ENCODE data around the gene TXNDC16.
"Not testable (repeated sequence)": the region's sequence is repeated elsewhere in the genome, so short reads cannot be mapped to it uniquely, and the experiment has no call there.

TXNDC16 gene, protein sequence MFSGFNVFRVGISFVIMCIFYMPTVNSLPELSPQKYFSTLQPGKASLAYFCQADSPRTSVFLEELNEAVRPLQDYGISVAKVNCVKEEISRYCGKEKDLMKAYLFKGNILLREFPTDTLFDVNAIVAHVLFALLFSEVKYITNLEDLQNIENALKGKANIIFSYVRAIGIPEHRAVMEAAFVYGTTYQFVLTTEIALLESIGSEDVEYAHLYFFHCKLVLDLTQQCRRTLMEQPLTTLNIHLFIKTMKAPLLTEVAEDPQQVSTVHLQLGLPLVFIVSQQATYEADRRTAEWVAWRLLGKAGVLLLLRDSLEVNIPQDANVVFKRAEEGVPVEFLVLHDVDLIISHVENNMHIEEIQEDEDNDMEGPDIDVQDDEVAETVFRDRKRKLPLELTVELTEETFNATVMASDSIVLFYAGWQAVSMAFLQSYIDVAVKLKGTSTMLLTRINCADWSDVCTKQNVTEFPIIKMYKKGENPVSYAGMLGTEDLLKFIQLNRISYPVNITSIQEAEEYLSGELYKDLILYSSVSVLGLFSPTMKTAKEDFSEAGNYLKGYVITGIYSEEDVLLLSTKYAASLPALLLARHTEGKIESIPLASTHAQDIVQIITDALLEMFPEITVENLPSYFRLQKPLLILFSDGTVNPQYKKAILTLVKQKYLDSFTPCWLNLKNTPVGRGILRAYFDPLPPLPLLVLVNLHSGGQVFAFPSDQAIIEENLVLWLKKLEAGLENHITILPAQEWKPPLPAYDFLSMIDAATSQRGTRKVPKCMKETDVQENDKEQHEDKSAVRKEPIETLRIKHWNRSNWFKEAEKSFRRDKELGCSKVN

DNA sequence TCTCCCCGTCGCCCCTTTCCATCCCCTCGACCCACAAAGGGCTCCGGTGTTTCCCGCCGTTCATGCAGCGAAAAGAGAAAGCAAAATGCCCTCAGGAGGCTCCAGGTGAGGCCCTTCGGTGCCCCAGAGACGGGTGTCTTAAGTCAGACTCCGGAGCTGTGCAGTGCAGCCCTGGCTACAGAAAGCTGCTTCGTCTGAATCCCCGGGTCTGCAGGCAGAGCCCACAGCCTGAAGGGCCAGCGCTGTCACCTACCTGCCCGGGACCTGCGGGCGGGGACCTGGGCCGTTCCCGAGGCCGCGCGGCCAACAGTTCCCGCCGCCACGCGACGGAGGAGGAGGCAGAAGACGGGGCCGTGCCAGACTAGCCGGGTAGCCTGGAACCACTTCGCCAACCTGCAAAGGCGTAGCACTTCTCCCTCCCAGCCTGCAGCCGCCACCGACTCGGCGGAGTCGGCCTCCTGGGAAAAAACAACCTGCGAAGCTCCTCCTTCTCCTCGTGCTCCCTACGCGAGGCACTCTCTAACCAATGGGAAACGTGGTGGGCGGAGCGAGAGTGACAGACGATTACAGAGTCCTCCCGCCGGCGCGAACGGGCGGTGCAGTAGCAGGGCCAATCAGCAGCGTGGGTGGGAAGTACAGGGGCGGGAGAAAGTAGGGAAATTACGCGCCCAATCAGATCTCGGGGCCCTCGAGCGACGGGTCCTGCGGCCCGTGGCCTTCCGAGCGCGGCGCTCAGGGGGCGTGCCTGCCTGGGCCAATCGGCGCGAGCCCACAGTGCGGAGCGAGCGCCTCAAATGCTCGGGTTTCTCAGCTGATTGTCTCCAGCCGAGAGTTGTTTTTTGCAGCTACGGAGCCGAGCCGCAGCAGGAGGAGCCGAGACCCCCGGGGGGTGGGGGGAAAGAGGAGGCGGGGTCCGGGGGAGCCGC lies at the start of gene TXNDC16, which contains the start of gene GPR137C:
Gene TXNDC16 (minus strand): TSS at position 443 of the 926 bp plus-strand sequence. CDS start 8,948 bp downstream, outside the sequence.
Gene GPR137C (plus strand): TSS at position 774 of the 926 bp plus-strand sequence. CDS start 312 bp downstream, outside the sequence.
- in situ Hi-C loops (cut with MboI; ENCODE audit: low sequenced_read_pairs), result no loop called here

DNA sequence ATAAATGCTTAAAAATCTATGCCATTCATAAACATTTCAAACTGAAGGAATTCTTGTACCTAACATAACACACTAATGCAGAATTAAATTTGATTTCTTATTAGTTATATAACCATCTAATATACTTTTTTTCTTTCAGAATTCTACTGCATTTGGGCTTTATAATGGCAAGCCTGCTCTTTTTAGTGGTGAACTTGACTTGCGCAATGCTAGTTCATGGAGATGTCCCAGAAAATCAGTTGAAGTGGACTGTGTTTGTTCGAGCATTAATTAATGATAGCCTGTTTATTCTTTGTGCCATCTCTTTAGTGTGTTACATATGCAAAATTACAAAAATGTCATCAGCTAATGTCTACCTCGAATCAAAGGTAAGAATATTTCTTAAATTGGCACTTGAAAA lies 47.7 kb upstream of the TXNDC16 start:
- in situ Hi-C loops (cut with MboI; ENCODE audit: low sequenced_read_pairs), result no loop called here

DNA sequence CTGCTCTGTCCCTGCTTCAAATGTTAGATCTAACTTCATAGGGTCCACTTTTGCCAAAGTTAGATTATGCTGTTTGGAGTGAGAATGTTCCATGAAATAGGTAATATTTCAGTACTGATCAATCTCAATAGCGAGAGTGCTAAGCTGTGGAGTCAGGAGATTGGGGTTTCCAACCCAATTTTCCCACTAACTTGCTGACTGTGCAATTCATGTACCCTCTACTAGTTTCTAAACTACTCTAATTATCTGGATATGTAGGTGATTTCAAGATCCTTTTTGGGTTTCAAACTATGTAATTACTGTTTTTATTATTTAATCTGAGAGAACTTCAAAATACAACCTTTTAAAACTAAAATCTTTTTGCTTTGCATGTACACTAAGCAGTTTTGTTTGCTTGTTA lies 46.3 kb upstream of the TXNDC16 start:
- in situ Hi-C loops (cut with MboI; ENCODE audit: low sequenced_read_pairs), result no loop called here

DNA sequence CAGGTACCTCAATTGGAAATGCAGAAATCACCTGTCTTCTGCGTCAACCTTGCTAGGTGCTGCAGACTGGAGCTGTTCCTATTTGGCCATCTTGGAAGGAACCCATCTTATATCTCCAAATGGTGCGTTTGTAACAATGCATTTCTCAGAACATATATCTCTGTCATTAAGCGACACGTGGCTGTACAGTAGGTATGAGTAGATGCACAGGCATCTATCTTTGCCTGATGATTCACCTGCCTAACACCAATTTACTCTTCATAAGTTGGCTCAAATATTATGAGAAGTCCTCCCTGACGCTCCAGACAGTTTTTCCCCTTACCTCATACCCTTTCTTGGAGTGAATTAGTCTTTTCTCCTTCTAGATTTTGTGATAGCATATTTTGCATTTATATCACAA lies 44.6 kb upstream of the TXNDC16 start:
- in situ Hi-C loops (cut with MboI; ENCODE audit: low sequenced_read_pairs), result no loop called here

DNA sequence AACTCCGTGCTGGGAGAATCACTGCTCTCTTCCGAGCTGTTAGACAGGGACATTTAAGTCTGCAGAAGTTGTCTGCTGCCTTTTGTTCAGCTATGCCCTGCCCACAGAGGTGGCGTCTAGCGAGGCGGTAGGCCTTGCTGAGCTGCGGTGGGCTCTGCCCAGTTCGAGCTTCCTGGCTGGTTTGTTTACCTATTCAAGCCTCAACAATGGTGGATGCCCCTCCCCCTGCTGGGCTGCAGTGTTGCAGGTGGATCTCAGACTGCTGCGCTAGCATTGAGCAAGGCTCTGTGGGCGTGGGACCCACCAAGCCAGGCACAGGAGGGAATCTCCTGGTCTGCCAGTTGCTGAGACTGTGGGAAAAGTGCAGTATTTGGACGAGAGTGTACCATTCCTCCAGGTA lies 44.0 kb upstream of the TXNDC16 start:
- in situ Hi-C loops (cut with MboI; ENCODE audit: low sequenced_read_pairs), result no loop called here

DNA sequence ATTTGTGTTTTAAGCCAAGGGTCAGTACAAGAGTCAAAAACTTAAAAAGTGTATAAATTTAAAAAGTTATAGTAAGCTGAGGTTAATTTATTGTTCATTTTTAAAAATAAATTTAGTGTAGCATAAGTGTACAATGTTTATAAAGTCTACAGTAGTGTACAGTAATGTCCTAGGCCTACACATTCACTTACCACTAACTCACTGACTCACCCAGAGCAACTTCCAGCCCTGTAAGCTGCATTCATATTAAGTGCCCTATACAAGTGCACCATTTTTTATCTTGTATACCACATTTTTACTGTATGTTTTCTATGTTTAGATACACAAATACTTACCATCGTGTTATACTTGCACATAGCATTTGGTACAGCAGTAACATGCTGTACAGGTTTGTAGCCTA lies 38.0 kb upstream of the TXNDC16 start:
- in situ Hi-C loops (cut with MboI; ENCODE audit: low sequenced_read_pairs), result no loop called here

DNA sequence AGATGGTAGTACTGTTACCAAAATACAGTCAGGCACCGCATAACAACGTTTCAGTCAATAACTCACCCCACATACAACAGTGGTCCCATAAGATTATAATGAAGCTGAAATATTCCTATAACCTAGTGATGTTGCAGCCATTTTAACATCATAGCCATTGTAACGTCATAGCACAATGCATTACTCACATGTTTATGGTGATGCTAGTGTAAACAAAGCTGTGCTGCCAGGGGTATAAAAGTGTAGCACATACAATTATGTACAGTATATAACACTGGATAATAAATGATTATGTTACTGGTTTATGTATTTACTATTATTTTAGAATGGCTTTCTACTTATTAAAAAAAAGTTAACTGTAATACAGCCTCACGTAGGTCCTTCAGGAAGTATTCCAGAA lies 37.3 kb upstream of the TXNDC16 start:
- in situ Hi-C loops (cut with MboI; ENCODE audit: low sequenced_read_pairs), result no loop called here

DNA sequence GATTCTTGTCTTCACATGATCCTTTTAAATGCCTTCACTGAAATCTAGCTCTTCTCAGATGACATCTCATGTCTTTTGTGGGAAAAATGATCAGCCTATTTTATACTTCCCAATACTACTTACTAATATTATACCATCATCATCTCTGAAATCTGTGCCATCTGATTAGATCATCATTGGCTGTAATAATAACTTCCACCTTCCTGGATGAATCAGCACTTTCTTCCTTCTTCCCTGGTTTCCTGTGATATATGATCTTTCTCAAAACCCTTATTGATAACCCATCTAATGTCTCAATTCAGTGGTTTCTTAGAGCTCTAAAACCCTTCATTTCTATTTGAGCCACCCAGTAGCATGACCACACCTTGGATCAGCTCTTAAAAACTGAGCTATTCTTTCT lies 31.2 kb upstream of the TXNDC16 start:
- in situ Hi-C loops (cut with MboI; ENCODE audit: low sequenced_read_pairs), result no loop called here

DNA sequence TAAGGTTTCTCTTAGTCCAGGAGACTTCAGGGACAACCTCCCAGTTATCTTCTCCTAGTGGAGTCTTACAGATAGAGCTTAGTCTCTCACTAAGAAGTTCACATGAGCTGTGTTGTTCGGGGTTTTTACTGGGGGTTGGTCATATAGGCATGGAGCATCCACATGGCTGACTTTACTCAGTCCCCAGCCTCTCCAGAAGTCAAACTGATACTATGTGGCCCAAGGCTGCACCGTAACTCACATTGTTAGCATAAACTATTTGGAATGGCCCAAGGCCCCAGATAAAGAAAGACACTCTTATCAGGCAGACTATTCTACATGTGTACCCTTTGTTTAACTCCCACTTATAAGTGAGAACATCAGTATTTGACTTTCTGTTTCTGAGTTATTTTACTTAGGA lies 23.6 kb upstream of the TXNDC16 start:
- in situ Hi-C loops (cut with MboI; ENCODE audit: low sequenced_read_pairs), result no loop called here

DNA sequence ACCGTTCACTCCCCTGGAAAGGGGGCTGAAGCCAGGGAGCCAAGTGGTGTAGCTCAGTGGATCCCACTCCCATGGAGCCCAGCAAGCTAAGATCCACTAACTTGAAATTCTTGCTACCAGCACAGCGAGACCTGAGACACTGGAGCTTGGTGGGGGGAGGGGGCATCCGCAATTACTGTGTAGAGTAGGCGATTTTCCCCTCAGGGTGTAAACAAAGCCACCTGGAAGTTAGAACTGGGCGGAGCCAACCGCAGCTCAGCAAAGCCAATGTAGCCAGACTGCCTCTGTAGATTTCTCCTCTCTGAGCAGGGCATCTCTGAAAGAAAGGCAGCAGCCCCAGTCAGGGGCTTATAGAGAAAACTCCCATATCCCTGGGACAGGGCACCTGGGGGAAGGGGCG lies 16.1 kb upstream of the TXNDC16 start:
- in situ Hi-C loops (cut with MboI; ENCODE audit: low sequenced_read_pairs), result not testable (repeated sequence)

DNA sequence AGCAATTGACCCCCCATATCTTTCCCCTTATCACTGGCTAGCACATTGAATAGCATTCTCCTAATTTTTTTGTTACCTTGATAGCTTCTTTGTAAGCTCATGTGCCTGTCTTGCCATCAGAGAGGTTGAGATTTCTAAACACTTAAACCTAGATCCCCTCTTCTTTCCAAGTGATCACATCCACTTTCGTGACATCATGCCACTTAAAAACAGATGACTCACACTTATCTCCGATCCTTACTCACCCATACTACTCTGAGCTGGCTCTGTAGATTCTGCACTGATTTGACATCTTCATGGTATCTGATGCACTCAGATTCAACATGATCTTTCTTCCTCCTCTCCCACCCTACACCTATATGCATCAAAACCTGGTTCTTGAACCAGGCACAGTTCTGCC lies 10.8 kb upstream of the TXNDC16 start:
- in situ Hi-C loops (cut with MboI; ENCODE audit: low sequenced_read_pairs), result no loop called here

DNA sequence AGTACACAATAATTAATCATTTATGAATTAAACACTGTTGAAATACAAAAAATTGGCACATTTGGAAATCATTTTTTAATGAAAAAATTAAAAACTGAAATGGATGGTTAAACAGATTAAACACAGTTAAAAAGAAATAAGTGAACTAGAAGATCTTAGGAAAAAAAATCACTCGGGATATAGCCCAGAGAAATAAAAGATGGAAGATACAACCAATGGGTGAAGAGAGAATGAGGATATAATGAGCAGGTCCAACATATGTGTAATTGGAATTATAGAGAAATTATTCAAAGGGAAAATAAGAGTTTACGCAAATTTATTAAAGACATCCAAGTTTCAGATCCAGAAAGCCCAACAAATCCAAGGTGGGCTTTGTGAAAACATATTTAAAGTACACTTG lies 6.4 kb upstream of the TXNDC16 start:
- in situ Hi-C loops (cut with MboI; ENCODE audit: low sequenced_read_pairs), result no loop called here

DNA sequence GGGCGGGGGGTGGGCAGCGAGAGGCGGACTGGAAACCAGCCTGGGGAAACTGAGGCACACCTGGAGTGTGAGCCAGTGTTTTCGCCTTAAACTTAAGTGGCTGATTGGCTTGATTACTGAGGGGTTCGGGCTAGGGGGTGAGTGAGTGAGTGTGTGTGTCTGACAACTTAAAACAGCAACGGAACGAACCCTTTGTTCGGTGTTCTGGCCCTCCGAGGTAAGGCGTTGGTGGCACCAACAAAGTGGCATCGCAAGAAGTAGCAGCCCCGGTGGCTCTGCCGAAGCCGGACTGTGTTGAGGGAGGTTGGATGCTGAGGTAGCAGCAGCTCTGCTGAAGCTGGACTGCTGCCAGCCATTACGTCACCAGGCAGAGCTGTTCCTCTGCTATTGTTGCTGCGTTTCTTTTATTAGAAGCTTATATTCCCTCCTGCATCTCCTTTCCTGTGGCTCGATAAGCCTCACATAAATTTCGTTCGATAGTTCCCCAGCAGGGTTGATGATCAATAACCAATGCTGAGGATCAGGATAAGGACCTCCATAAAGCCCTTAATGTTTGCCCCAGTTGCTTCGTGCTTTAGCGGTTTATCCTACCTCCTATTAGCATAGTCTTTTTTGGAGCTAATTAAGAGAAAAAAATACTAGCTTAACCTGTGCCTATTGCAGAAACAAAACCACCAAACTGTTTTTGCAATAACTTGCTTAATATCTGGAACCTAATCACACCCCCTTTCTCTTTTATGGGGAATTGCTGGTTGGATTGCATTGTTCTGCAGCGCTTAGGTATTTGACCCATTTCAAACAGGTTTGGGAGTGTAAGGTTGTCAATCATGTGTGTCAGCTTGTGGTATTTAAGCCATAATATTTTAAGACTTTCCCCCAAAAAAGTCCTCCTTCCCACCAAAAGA lies 1.6 kb upstream of the TXNDC16 start:
- in situ Hi-C loops (cut with MboI; ENCODE audit: low sequenced_read_pairs), result no loop called here

DNA sequence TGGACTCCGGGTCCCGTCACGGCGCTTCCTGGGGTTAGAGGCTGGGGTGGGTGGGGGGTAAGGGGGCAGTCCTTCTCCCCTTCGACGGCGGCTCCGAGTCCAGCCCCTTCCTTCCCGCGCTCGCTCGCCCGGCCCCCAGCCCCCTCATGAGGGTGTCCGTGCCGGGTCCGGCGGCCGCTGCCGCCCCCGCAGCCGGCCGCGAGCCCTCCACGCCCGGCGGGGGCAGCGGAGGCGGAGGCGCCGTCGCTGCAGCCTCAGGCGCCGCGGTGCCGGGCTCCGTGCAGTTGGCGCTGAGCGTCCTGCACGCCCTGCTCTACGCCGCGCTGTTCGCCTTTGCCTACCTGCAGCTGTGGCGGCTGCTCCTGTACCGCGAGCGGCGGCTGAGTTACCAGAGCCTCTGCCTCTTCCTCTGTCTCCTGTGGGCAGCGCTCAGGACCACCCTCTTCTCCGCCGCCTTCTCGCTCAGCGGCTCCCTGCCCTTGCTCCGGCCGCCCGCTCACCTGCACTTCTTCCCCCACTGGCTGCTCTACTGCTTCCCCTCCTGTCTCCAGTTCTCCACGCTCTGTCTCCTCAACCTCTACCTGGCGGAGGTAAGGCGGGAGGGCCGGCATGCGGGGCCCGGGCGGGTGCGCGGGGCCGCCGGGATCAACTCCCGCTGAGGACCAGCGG lies 831 bp upstream of the TXNDC16 start:
- in situ Hi-C loops (cut with MboI; ENCODE audit: low sequenced_read_pairs), result no loop called here

DNA sequence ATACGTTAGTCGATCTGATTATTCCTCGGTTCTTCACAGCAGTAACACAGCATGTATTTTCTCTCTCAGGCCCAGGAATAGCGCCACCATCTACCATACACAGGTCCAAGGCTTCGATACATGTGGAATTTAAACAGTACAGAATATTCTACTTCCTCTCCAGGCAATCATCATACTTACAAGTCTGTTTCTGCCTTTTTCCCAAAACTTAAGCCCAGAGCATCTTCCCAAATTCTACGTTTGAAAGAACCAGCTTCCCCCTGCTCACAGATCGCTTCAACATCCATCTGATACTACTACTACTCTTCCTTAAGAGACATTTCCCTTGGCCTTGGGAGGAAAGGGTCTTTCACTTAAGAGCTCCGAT lies 626 bp downstream of the TXNDC16 start:
- in situ Hi-C loops (cut with MboI; ENCODE audit: low sequenced_read_pairs), result no loop called here

DNA sequence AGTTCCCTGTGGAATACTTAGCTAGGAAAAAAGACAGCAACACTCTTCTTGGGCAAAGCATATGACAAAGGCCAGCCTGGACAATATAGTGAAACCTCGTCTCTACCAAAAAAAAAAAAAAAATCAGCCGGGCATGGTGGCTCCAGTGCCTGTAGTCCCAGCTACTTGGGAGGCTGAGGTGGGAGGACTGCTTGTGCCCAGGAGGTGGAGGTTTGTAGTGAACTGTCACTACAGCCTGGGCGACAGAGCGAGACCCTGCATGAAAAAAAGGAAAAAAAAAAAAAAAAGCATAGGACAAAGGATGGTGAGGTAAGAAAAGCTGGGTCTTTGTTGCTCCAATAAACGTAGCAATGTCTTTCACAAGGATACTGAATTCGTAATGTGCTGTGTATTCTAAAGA lies 1.1 kb downstream of the TXNDC16 start:
- in situ Hi-C loops (cut with MboI; ENCODE audit: low sequenced_read_pairs), result no loop called here

DNA sequence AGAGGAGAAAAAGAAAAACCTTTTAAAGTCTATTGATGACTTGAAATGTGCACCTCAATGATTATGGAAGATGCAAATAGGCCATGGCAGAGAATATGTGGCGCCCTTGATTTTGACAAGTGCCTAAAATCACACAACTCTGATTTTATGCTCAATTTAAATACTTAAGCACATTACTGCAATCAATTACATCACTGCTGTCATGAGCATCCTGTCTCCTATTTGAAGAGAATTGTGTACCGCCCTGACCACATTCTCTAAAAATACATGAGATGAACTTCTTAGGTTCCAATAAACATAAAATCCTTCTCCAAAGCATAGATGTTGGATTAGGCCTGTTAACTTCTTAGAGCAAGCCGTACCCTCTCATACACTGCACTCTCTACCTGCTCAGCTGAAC lies 1.6 kb downstream of the TXNDC16 start:
- in situ Hi-C loops (cut with MboI; ENCODE audit: low sequenced_read_pairs), result no loop called here

DNA sequence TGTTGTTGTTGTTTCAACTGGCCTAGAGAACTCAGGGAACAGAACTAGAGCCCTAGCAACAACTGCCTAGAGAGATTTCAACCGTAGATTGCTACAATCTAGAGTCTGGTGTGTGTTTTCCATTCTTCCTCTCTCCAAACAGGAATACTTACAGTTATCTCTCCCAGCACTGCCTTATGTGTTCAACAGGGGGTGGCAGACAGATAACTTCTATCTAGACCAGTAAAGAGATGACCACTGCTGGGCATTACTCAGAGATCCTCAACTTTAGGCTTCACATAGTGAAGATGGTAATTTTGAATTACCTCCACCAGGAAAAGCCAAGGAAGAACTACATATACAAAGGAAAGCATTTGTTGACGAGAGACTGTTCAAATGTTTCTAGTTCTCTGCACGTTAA lies 4.8 kb downstream of the TXNDC16 start:
- in situ Hi-C loops (cut with MboI; ENCODE audit: low sequenced_read_pairs), result no loop called here

DNA sequence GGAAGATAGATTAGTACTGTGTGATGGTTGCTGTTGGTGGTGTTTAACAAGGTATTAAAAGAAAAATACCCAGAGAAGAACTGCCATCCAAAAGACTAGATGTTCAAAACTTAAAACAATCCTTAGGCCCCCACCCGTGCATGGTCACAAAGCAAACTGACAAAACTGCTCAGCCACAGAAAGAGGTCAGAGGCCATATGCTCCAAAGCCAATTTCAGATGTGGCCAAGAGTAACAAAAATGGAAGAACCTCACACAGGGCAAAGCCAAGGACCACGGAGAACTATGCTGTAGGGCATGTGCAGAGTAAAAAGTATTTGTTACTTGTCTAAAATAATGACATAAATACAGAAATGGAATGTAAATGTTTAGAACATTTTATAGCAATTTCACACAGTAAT lies 5.3 kb downstream of the TXNDC16 start:
- in situ Hi-C loops (cut with MboI; ENCODE audit: low sequenced_read_pairs), result no loop called here

DNA sequence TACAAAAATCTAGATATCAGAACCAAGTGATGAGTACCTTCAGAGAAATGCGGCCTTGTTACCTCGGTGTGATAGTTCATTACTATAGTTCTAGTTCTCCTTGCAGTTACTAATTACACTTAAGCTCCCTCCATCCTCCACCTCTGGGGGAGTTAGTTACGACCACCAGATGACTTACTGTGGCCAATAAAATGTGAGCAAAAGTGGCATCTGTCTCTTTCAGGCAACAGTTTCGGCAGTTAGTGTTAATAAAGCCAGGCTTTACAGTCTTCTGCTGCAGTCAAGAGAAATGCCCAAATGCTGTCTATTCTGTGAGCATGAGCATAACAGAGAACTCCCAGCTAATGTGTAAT lies 6.0 kb downstream of the TXNDC16 start:
- in situ Hi-C loops (cut with MboI; ENCODE audit: low sequenced_read_pairs), result no loop called here

Data from HL-60/S4 treated with phorbol 12-myristate 13-acetate at 8.2 ng/mL for 4 days and 3 days (cell line).